ENCODE measurements around the gene FAM240B. TPM values are rescaled to one million over a fixed set of nuclear protein-coding genes. Genes with fewer than 3 reads are reported as not detected.
A peak's percentile ranks its signal among the peaks of the same experiment; 100 is the strongest.

The FAM240B gene
- total RNA-seq, 4 donors from 2014 or later: not detected

DNA sequence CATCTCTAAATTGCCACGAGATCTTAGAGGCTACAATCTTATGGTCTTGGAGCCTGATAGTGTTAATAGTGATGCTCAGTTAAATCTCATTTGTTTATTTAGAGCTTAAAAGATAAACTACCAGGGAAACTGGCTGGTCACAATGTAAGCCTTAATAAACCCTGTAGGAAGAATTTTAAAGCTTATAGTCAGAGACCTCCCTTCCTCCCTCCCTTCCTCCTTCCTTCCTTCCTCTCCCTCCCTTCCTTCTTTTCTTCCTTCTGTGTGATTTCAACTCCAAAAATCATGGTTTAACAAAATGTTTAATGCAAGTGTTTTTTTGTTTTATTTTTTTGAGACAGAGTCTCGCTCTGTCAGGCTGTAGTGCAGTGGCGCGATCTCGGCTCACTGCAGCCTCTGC is 14.9 kb upstream of the FAM240B start:
- Histone ChIP-seq H3K4me1 (no peaks in the 10 kb centered on the region), H3K9me3 (no peaks in the 10 kb centered on the region), H3K27me3 (no peaks in the 10 kb centered on the region), H3K4me3 (no peak overlapping the region), H3K27ac (no peak overlapping the region), H3K36me3 (no peaks in the 10 kb centered on the region)
- DNase-seq: no peak
- TF ChIP-seq, protein P1, sequence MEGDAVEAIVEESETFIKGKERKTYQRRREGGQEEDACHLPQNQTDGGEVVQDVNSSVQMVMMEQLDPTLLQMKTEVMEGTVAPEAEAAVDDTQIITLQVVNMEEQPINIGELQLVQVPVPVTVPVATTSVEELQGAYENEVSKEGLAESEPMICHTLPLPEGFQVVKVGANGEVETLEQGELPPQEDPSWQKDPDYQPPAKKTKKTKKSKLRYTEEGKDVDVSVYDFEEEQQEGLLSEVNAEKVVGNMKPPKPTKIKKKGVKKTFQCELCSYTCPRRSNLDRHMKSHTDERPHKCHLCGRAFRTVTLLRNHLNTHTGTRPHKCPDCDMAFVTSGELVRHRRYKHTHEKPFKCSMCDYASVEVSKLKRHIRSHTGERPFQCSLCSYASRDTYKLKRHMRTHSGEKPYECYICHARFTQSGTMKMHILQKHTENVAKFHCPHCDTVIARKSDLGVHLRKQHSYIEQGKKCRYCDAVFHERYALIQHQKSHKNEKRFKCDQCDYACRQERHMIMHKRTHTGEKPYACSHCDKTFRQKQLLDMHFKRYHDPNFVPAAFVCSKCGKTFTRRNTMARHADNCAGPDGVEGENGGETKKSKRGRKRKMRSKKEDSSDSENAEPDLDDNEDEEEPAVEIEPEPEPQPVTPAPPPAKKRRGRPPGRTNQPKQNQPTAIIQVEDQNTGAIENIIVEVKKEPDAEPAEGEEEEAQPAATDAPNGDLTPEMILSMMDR (IDR thresholded peaks at IDR 0.05): no peak
- TF ChIP-seq POLR2A (IDR thresholded peaks at IDR 0.05): no peak

DNA sequence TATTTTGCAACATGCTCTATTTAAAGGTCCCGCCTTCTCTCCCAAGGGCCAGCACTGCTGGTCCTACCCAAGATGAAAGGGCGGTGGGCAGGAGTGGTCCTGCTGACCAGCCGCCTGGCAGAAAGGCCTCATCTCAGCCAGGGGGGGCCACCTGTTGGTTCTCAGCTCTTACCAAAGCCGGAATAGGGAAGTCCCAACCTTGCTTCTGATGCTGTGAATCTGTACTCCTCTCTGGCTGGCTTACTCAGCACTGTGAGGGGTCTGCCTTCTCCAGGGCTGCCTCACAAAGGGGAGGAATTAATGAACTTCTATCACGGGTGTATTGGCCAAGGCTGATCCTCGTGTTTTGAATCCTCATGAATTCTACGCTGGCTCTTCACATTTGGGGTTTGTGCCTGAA is 13.6 kb upstream of the FAM240B start:
- TF ChIP-seq POLR2A (IDR thresholded peaks at IDR 0.05): no peak
- TF ChIP-seq, protein P1 (IDR thresholded peaks at IDR 0.05): no peak
- H3K9me3 ChIP-seq: no peaks in the 10 kb centered on the region
- no peaks in the 10 kb centered on the region for H3K36me3 ChIP-seq
- DNase-seq: no peak
- H3K27ac ChIP-seq: no peak overlapping the region
- H3K4me1 ChIP-seq: no peaks in the 10 kb centered on the region
- H3K27me3 ChIP-seq: no peaks in the 10 kb centered on the region
- no peak overlapping the region for H3K4me3 ChIP-seq

DNA sequence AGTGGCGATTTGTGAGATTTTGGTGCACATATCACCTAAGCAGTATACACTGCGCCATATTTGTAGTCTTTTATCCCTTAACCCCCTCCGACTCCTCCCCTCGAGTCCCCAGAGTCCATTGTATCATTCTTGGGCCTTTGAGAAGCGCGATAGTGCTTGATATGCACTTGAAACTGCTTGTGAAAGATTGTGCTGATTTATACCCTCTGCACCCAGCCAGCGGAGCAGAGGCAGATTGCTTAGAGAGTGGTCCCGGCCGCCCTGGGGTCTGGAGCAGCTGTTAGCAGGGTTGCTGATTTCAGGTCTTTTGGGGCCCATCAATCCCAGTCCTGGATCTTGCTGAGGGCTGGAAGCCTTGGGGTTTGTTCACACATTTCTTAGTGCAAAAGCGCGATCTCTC is 13.0 kb upstream of the FAM240B start:
- Histone ChIP-seq H3K27ac (no peak overlapping the region), H3K4me3 (no peak overlapping the region), H3K36me3 (no peaks in the 10 kb centered on the region), H3K27me3 (no peaks in the 10 kb centered on the region), H3K9me3 (no peaks in the 10 kb centered on the region), H3K4me1 (no peaks in the 10 kb centered on the region)
- DNase-seq: no peak
- TF ChIP-seq POLR2A (IDR thresholded peaks at IDR 0.05): no peak
- TF ChIP-seq, protein P1 (IDR thresholded peaks at IDR 0.05): no peak

GRCh38 chr9:38727497-38728001 is 7.6 kb upstream of the FAM240B start:
- DNase-seq: no peak
- no peak overlapping the region for H3K4me3 ChIP-seq
- no peaks in the 10 kb centered on the region for H3K4me1 ChIP-seq
- H3K27ac ChIP-seq: no peak overlapping the region
- no peaks in the 10 kb centered on the region for H3K9me3 ChIP-seq
- H3K36me3 ChIP-seq: no peaks in the 10 kb centered on the region
- no peak for TF ChIP-seq POLR2A (IDR thresholded peaks at IDR 0.05)
- TF ChIP-seq, protein P1 (IDR thresholded peaks at IDR 0.05): peak in 4 of 6 experiments; percentile 8 to 47 (median 37)
- H3K27me3 ChIP-seq: no peaks in the 10 kb centered on the region

DNA sequence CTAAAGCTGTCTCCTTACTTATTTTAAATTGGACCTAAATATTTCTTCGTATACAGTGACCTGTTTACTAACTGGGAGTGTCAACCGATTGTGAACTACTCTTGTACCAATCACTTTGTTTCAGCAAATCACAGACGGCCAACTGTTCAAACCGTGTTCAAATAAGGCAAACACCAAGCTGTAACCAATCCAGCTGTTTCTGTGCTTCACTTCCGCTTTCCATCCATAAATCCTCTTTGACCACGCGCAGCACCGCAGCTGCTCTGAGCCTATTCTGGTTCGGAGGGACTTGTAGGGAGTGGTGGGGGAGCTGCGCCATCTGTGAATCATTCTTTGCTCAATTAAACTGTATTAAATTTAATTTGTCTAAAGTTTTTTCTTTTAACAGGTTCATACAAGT is 4.8 kb upstream of the FAM240B start:
- TF ChIP-seq, protein P1 (IDR thresholded peaks at IDR 0.05): no peak
- no peak for TF ChIP-seq POLR2A (IDR thresholded peaks at IDR 0.05)
- no peak for DNase-seq

DNA sequence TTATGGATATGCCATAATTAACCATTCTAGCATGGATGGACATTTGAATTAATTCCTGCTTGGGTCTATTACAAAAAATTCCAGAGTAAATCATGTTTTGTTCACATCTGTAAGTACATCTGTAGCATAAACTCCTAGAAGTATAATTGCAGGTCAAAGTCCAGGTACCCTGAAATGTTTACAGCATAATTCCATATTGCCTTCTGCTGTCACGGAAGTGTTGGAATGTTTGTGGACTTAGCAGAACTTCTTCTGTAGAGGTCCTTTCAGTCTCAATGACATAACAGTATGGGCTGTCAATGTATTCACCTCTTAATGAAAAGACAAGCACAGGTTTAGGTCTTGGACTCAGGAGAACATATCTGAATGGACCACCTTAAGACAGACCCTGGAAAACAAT is 1.8 kb downstream of the FAM240B start:
- no peaks in the 10 kb centered on the region for H3K36me3 ChIP-seq
- DNase-seq: no peak
- H3K27ac ChIP-seq: no peak overlapping the region
- H3K27me3 ChIP-seq: no peaks in the 10 kb centered on the region
- H3K4me1 ChIP-seq: no peaks in the 10 kb centered on the region
- TF ChIP-seq POLR2A (IDR thresholded peaks at IDR 0.05): no peak
- TF ChIP-seq, protein P1 (IDR thresholded peaks at IDR 0.05): no peak
- H3K4me3 ChIP-seq: no peak overlapping the region
- H3K9me3 ChIP-seq: no peaks in the 10 kb centered on the region

More for the DNA sequence above, 4.8 kb upstream of the FAM240B start:
- Histone ChIP-seq H3K9me3 (no peaks in the 10 kb centered on the region), H3K36me3 (no peaks in the 10 kb centered on the region), H3K4me3 (no peak overlapping the region), H3K4me1 (no peaks in the 10 kb centered on the region), H3K27me3 (no peaks in the 10 kb centered on the region), H3K27ac (no peak overlapping the region)
